ENCODE measurements around the gene SKAP1.

DNA sequence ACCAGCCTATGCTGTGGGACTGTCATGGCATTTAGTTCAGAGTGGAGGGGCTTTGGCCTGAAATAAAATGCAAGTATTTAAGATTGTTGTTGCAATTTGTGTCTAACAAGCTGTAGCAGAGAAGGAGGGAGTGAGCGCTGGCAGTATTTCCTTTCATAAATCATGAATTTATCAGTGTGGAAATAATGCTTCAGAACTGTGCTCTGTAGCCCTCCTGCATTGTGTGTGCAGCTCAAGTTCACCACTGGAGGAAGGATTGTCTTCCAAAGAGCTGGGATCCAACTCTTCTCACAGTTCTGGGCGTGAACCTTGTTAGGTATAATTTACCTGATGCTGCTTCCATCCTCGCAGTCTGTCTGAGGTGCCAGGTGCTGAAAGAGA lies 307.4 kb downstream of the SKAP1 start:
- TF ChIP-seq, protein P1, sequence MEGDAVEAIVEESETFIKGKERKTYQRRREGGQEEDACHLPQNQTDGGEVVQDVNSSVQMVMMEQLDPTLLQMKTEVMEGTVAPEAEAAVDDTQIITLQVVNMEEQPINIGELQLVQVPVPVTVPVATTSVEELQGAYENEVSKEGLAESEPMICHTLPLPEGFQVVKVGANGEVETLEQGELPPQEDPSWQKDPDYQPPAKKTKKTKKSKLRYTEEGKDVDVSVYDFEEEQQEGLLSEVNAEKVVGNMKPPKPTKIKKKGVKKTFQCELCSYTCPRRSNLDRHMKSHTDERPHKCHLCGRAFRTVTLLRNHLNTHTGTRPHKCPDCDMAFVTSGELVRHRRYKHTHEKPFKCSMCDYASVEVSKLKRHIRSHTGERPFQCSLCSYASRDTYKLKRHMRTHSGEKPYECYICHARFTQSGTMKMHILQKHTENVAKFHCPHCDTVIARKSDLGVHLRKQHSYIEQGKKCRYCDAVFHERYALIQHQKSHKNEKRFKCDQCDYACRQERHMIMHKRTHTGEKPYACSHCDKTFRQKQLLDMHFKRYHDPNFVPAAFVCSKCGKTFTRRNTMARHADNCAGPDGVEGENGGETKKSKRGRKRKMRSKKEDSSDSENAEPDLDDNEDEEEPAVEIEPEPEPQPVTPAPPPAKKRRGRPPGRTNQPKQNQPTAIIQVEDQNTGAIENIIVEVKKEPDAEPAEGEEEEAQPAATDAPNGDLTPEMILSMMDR (conservative IDR thresholded peaks at IDR 0.05 in 1 of 2, IDR thresholded peaks at IDR 0.05 in 1 of 2; ENCODE audit: low read depth in 1 of 2, low read length in 2 of 2) = no peak
- no peak for TF ChIP-seq EZH2 (IDR thresholded peaks at IDR 0.05; ENCODE audit: low read length, missing control alignments)
